Measurements from ENCODE around the gene EED. TPM values are rescaled to one million over a fixed set of nuclear protein-coding genes. Genes with fewer than 3 reads are reported as not detected.
A peak's percentile ranks its signal among the peaks of the same experiment; 100 is the strongest.

The EED gene
- total and polyA plus RNA-seq, 12 donors: 8.0 to 17.3 (median 9.6) TPM

GRCh38 chr11:86232556-86232955 is 12.0 kb upstream of the EED start:
- intact Hi-C loops (cut with DNase I): no loop called here
- Histone ChIP-seq H3K27ac (no peak overlapping the region), H3K36me3 (no peaks in the 10 kb centered on the region), H3K27me3 (no peaks in the 10 kb centered on the region), H3K9me3 (no peaks in the 10 kb centered on the region), H3K4me1 (peaks cover 0 to 10% (median 0%) of the 10 kb centered on the region in 9 donors), H3K4me3 (no peak overlapping the region)
- DNase-seq (no peak), ATAC-seq (peak in 1 of 8 donors; percentile 35)
- no peak for TF ChIP-seq CTCF (IDR thresholded peaks at IDR 0.05)

GRCh38 chr11:86234831-86235461 is 9.6 kb upstream of the EED start:
- Histone ChIP-seq H3K27me3 (no peaks in the 10 kb centered on the region), H3K4me1 (peaks cover 0 to 10% (median 0%) of the 10 kb centered on the region in 9 donors), H3K4me3 (no peak overlapping the region), H3K9me3 (no peaks in the 10 kb centered on the region), H3K36me3 (no peaks in the 10 kb centered on the region), H3K27ac (no peak overlapping the region)
- DNase-seq: no peak
- intact Hi-C loops (cut with DNase I): no loop called here
- TF ChIP-seq CTCF (IDR thresholded peaks at IDR 0.05): no peak
- no peak for ATAC-seq
- 54% methylated on average over 2 of the region's 2 CpGs for WGBS, 2 donors

GRCh38 chr11:86237267-86237804 is 7.2 kb upstream of the EED start:
- TF ChIP-seq CTCF (IDR thresholded peaks at IDR 0.05): no peak
- H3K9me3 ChIP-seq: no peaks in the 10 kb centered on the region
- H3K4me3 ChIP-seq: no peak overlapping the region
- no peak overlapping the region for H3K27ac ChIP-seq
- H3K36me3 ChIP-seq: no peaks in the 10 kb centered on the region
- H3K27me3 ChIP-seq: peaks cover 0 to 8% (median 0%) of the 10 kb centered on the region in 7 donors
- no peak for ATAC-seq
- no peaks in the 10 kb centered on the region for H3K4me1 ChIP-seq
- intact Hi-C loops (cut with DNase I): no loop called here
- 87 to 94% methylated on average over 9 of the region's 9 CpGs for WGBS, 2 donors
- no peak for DNase-seq

GRCh38 chr11:86240164-86240563 is 4.4 kb upstream of the EED start:
- H3K4me3 ChIP-seq: no peak overlapping the region
- peaks cover 0 to 12% (median 5%) of the 10 kb centered on the region in 9 donors for H3K4me1 ChIP-seq
- no peak overlapping the region for H3K27ac ChIP-seq
- H3K36me3 ChIP-seq: no peaks in the 10 kb centered on the region
- ATAC-seq: no peak
- DNase-seq: no peak
- H3K27me3 ChIP-seq: peaks cover 0 to 8% (median 0%) of the 10 kb centered on the region in 7 donors
- intact Hi-C loops (cut with DNase I): no loop called here
- TF ChIP-seq CTCF (IDR thresholded peaks at IDR 0.05): no peak
- no peaks in the 10 kb centered on the region for H3K9me3 ChIP-seq
- 80 to 81% methylated on average over 4 of the region's 4 CpGs for WGBS, 2 donors

All from heart right ventricle (tissue), 16 donors.